Peyer's patch (tissue), 4 donors: ENCODE data around the gene ARIH1. TPM values are rescaled to one million over a fixed set of nuclear protein-coding genes. Genes with fewer than 3 reads are reported as not detected.

ENCODE experiments used
- DNase-seq, 3 donors: peaks; one replicate each; pipeline ENCODE4 v3.0.0-alpha.2; 2017 to 2019
- H3K27ac ChIP-seq, 4 donors: fragments of 200-600 bp; sonication (generic); one replicate each; pipeline ENCODE4 v1.5.1; 2016 to 2019
- H3K27me3 ChIP-seq, 2 donors: fragments of 200-600 bp; sonication (generic); one replicate each; pipeline ENCODE4 v1.5.1; 2019
- H3K36me3 ChIP-seq, 3 donors: fragments of 200-600 bp; sonication (generic); one replicate each; pipeline ENCODE4 v1.5.1; 2016 to 2019
- H3K4me1 ChIP-seq, 4 donors: fragments of 200-600 bp; sonication (generic); one replicate each; pipeline ENCODE4 v1.5.1; 2016 to 2019
- H3K4me3 ChIP-seq, 4 donors: fragments of 200-600 bp; sonication (generic); 1 replicate in 3 of 4; 2 replicates in 1 of 4; pipeline ENCODE4 v1.5.1; 2016 to 2019; ENCODE audit warnings: mild to moderate bottlenecking in 1 of 4
- H3K9me3 ChIP-seq, 4 donors: fragments of 200-600 bp; sonication (generic); one replicate each; pipeline ENCODE4 v1.5.1; 2016 to 2019; ENCODE audit warnings: mild to moderate bottlenecking in 1 of 4
- POLR2A ChIP-seq, 2 donors: fragments of 450-650 bp; IDR thresholded peaks; one replicate each; pipeline ENCODE4 v1.5.1; 2017; ENCODE audit warnings: antibody characterized with exemption in 2 of 2, mild to moderate bottlenecking in 2 of 2, moderate library complexity in 2 of 2
- total RNA-seq, 4 donors: library from RNA; depleted of rRNA; stranded (reverse); fragments of >200 nt; gene quantifications; one replicate each; pipeline ENCODE4 v1.1.0, GENCODE V29; 2016
- TF ChIP-seq, protein P1 (sequence below), 6 experiments: fragments of 450-650 bp in 4 of 6; fragments of 200-600 bp in 2 of 6; sonication (generic) in 1 of 6; IDR thresholded peaks; one replicate each; pipeline ENCODE4 v1.5.1; 2017 to 2019; ENCODE audit warnings: antibody characterized with exemption in 6 of 6, mild to moderate bottlenecking in 3 of 6, moderate library complexity in 1 of 6

Gene ARIH1
- total RNA-seq, 4 donors from 2014 or later = 42.3 to 81.7 (median 52.3) TPM

DNA sequence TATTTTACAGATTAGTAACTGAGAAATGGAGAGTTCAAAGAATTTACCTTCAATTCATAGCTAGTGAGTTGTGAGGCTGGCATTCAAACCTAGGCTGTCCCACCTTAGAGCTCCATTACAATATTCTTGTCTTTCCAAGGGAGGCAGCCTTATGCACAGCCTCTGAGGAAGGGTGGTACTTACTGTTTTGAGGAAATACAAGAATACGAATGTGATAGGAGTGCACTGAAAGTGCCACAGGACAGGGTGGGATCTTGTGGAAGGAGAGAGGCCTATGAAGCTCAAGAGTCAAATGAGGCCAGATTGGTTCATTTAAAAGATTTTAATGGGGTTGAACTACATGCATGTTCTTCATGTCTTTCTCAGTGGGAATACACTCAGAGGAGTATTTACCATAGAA, 86.3 kb downstream of the ARIH1 start:
- Histone ChIP-seq H3K4me3 (no peak overlapping the region), H3K36me3 (peaks cover 0 to 58% (median 0%) of the 10 kb centered on the region in 3 donors), H3K9me3 (no peaks in the 10 kb centered on the region), H3K4me1 (no peaks in the 10 kb centered on the region), H3K27me3 (no peaks in the 10 kb centered on the region), H3K27ac (no peak overlapping the region)
- DNase-seq = no peak
- TF ChIP-seq POLR2A (IDR thresholded peaks at IDR 0.05) = no peak
- TF ChIP-seq, protein P1, sequence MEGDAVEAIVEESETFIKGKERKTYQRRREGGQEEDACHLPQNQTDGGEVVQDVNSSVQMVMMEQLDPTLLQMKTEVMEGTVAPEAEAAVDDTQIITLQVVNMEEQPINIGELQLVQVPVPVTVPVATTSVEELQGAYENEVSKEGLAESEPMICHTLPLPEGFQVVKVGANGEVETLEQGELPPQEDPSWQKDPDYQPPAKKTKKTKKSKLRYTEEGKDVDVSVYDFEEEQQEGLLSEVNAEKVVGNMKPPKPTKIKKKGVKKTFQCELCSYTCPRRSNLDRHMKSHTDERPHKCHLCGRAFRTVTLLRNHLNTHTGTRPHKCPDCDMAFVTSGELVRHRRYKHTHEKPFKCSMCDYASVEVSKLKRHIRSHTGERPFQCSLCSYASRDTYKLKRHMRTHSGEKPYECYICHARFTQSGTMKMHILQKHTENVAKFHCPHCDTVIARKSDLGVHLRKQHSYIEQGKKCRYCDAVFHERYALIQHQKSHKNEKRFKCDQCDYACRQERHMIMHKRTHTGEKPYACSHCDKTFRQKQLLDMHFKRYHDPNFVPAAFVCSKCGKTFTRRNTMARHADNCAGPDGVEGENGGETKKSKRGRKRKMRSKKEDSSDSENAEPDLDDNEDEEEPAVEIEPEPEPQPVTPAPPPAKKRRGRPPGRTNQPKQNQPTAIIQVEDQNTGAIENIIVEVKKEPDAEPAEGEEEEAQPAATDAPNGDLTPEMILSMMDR (IDR thresholded peaks at IDR 0.05) = no peak

DNA sequence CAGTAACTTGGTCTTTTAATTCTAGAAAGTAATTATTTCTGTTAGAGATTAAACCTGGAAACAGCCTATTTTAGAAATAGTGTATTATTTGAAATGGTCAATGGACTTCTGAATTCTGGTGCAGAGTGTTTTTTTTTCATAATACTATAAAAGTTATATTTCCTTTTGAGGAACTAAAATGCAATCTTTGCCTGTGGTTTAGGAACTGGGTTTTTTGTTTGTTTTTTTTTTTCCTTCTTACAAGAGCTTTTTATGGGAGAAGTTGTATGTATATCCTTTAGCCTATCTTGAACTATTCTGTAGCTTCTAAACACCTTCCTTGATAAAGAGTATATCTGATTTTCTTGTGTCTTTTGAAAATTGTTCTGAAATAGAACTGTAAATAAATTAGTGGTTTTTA, 88.3 kb downstream of the ARIH1 start:
- H3K4me3 ChIP-seq = no peak overlapping the region
- peaks cover 0 to 47% (median 0%) of the 10 kb centered on the region in 3 donors for H3K36me3 ChIP-seq
- no peaks in the 10 kb centered on the region for H3K27me3 ChIP-seq
- no peak overlapping the region for H3K27ac ChIP-seq
- H3K9me3 ChIP-seq = no peaks in the 10 kb centered on the region
- no peak for DNase-seq
- TF ChIP-seq, protein P1 (IDR thresholded peaks at IDR 0.05) = no peak
- TF ChIP-seq POLR2A (IDR thresholded peaks at IDR 0.05) = no peak
- no peaks in the 10 kb centered on the region for H3K4me1 ChIP-seq

DNA sequence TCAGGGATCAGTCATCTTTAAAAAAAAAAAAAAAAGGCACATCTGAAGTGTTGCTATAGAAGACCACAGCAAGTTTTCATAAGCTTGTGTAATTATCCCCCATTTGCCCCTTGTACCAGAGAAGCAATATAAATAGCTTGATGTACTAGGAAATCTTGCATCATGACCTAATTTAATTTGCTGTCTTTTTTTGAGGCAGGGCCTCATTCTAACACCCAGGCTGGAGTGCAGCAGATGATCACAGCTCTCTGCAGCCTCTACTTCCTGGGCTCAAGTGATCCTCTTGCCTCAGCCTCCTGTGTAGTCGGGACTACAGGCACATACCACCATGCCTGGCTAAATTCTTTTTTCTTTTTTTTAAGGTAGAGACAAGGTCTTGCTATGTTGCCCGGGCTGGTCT, 88.7 kb downstream of the ARIH1 start:
- no peaks in the 10 kb centered on the region for H3K27me3 ChIP-seq
- no peak overlapping the region for H3K4me3 ChIP-seq
- no peaks in the 10 kb centered on the region for H3K9me3 ChIP-seq
- no peaks in the 10 kb centered on the region for H3K4me1 ChIP-seq
- peaks cover 0 to 52% (median 0%) of the 10 kb centered on the region in 3 donors for H3K36me3 ChIP-seq
- no peak for DNase-seq
- TF ChIP-seq, protein P1 (IDR thresholded peaks at IDR 0.05) = no peak
- TF ChIP-seq POLR2A (IDR thresholded peaks at IDR 0.05) = no peak
- H3K27ac ChIP-seq = no peak overlapping the region

DNA sequence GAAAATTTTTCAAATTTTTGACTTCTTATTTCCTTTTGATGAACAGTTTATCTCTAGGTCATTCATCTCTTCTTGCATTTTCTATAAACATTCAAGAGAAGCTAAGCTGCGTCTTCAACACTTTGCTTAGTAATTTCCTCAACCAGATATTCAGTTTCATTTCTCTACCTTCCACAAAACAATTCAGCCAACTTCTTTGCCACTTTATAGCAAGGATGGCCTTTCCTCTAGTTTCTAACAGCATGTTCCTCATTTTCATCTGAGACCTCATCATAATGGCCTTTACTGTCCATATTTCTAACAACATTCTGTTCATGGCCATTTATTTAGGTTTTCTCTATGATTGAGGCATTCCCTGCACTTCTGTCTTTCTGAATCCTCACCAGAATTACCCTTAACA, 90.0 kb downstream of the ARIH1 start:
- peaks cover 0 to 56% (median 0%) of the 10 kb centered on the region in 3 donors for H3K36me3 ChIP-seq
- H3K4me3 ChIP-seq = no peak overlapping the region
- no peaks in the 10 kb centered on the region for H3K9me3 ChIP-seq
- no peak for DNase-seq
- no peaks in the 10 kb centered on the region for H3K4me1 ChIP-seq
- no peak overlapping the region for H3K27ac ChIP-seq
- TF ChIP-seq POLR2A (IDR thresholded peaks at IDR 0.05) = no peak
- TF ChIP-seq, protein P1 (IDR thresholded peaks at IDR 0.05) = no peak
- no peaks in the 10 kb centered on the region for H3K27me3 ChIP-seq

DNA sequence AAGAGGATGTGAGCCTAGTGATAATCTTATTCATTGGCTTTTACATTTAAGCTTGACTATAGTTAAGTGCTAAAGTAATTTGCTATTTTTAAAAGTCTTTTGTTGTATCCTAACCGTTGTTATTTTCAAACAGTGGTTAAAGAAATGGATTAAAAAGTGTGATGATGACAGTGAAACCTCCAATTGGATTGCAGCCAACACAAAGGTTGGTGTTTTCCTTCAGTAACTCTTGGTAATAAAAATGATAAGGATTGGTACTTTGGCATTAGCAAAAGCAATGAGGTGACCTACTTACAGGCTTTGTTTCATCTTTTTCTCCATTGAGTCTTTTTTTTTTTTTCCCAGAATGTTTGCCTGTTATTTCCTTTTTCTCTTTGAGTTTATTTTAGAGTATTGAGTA, 92.8 kb downstream of the ARIH1 start:
- no peak for DNase-seq
- TF ChIP-seq, protein P1 (IDR thresholded peaks at IDR 0.05) = no peak
- TF ChIP-seq POLR2A (IDR thresholded peaks at IDR 0.05) = no peak
- Histone ChIP-seq H3K4me3 (no peak overlapping the region), H3K36me3 (peaks cover 0 to 69% (median 0%) of the 10 kb centered on the region in 3 donors), H3K27me3 (no peaks in the 10 kb centered on the region), H3K27ac (no peak overlapping the region), H3K4me1 (no peaks in the 10 kb centered on the region), H3K9me3 (no peaks in the 10 kb centered on the region)

GRCh38 chr15:72570059-72570458, 95.9 kb downstream of the ARIH1 start:
- Histone ChIP-seq H3K4me1 (no peaks in the 10 kb centered on the region), H3K9me3 (no peaks in the 10 kb centered on the region), H3K4me3 (no peak overlapping the region), H3K27ac (no peak overlapping the region), H3K36me3 (peaks cover 0 to 74% (median 0%) of the 10 kb centered on the region in 3 donors), H3K27me3 (no peaks in the 10 kb centered on the region)
- DNase-seq = no peak
- no peak for TF ChIP-seq POLR2A (IDR thresholded peaks at IDR 0.05)
- TF ChIP-seq, protein P1 (IDR thresholded peaks at IDR 0.05) = no peak
